HCT116 (cell line): Measurements from ENCODE around the gene MAP3K21. TPM values are rescaled to one million over a fixed set of nuclear protein-coding genes. Genes with fewer than 3 reads are reported as not detected.

Experiments used
- ATAC-seq: fragments of 200-7000 bp; cut with Tn5 transposase; 2 replicates; pipeline ENCODE4 v1.9.1; 2020; ENCODE audit warnings: mild to moderate bottlenecking, moderate library complexity
- BruUV-seq: library from RNA; stranded (reverse); fragments of 400-500 nt; replicated peaks from 2 replicates; lab custom pipeline; 2021; lab: Mats Ljungman, UMichigan
- CTCF ChIA-PET: fragments of 300-600 bp; sonication (Branson Sonifier 250); formaldehyde crosslinking; loops from one replicate; lab custom pipeline; 2021; ENCODE audit warnings: antibody characterized with exemption; lab: Charles Lee
- POLR2A ChIA-PET: fragments of 300-600, 350-600 bp; sonication (Branson Sonifier 250); formaldehyde crosslinking; loops from one replicate; lab custom pipeline; 2021; ENCODE audit warnings: antibody characterized with exemption; lab: Charles Lee
- RAD21 ChIA-PET, 2 experiments: fragments of 300-600 bp; sonication (Branson Sonifier 250); formaldehyde crosslinking; loops; one replicate each; lab custom pipeline; 2023; ENCODE audit warnings: low total read pairs in 2 of 2; ENCODE audit not compliant: uncharacterized antibody in 2 of 2, unreplicated experiment in 2 of 2, low non-redundant PET in 1 of 2; lab: Charles Lee
- DNase-seq: peaks from one replicate; pipeline ENCODE4 v3.0.0-alpha.2; 2010; ENCODE audit warnings: low read depth, low spot score
- H2AFZ ChIP-seq: fragments of 200-600 bp; shearing (Covaris generic), sonication (generic); 2 replicates; pipeline ENCODE4 v1.6.1; 2017; ENCODE audit warnings: low read depth, mixed run types, mixed read lengths, antibody characterized with exemption, low read length; ENCODE audit not compliant: poor library complexity, severe bottlenecking
- H3K27ac ChIP-seq: 2 replicates; pipeline ENCODE4 v1.5.1; 2012; ENCODE audit warnings: low read depth, low read length
- H3K27me3 ChIP-seq: fragments of 200-600 bp; sonication (generic); 2 replicates; pipeline ENCODE4 v1.6.1; 2016; ENCODE audit warnings: mixed run types, low read length, mixed read lengths; ENCODE audit not compliant: insufficient read depth
- H3K36me3 ChIP-seq, 2 experiments: fragments of 200-500 bp in 1 of 2; fragments of 200-600 bp in 1 of 2; sonication (Bioruptor generic) in 1 of 2; sonication (generic) in 1 of 2; 2 replicates each; pipeline versions ENCODE4 v1.5.1 to v1.6.1; 2014 to 2016; ENCODE audit warnings: low read length in 2 of 2, inconsistent platforms in 1 of 2, mixed read lengths in 1 of 2, mixed run types in 1 of 2; ENCODE audit not compliant: insufficient read depth in 2 of 2, control insufficient read depth in 1 of 2
- H3K4me1 ChIP-seq, 2 experiments: fragments of 200-600 bp in 1 of 2; sonication (generic) in 1 of 2; 2 replicates each; pipeline versions ENCODE4 v1.5.1 to v1.6.1; 2012 to 2017; ENCODE audit warnings: low read length in 2 of 2, inconsistent platforms in 1 of 2, mild to moderate bottlenecking in 1 of 2, mixed read lengths in 1 of 2, mixed run types in 1 of 2, moderate library complexity in 1 of 2; ENCODE audit not compliant: insufficient read depth in 2 of 2, control insufficient read depth in 1 of 2
- H3K4me2 ChIP-seq: fragments of 200-600 bp; sonication (generic); 2 replicates; pipeline ENCODE4 v1.6.1; 2017; ENCODE audit warnings: mixed run types, low read length, mixed read lengths
- H3K4me3 ChIP-seq, 2 experiments: fragments of 200-600 bp in 1 of 2; sonication (generic) in 1 of 2; replicated peaks in 1 of 2; 2 replicates each; pipeline ENCODE4 v1.5.1; 2011 to 2016; ENCODE audit warnings: low read length in 2 of 2, control low read depth in 1 of 2, low read depth in 1 of 2, mild to moderate bottlenecking in 1 of 2, mixed read lengths in 1 of 2, mixed run types in 1 of 2
- H3K79me2 ChIP-seq: fragments of 200-600 bp; sonication (generic); 2 replicates; pipeline ENCODE4 v1.6.1; 2017; ENCODE audit warnings: mild to moderate bottlenecking, mixed run types, low read length, moderate library complexity, mixed read lengths; ENCODE audit not compliant: insufficient read depth
- H3K9ac ChIP-seq: fragments of 200-600 bp; sonication (generic); 2 replicates; pipeline ENCODE4 v1.6.1; 2016; ENCODE audit warnings: low read length, mixed read lengths
- H3K9me2 ChIP-seq: fragments of 200-600 bp; sonication (generic), shearing (Covaris generic); 2 replicates; pipeline ENCODE4 v1.6.1; 2017; ENCODE audit warnings: mixed run types, mild to moderate bottlenecking, moderate library complexity; ENCODE audit not compliant: insufficient read depth
- H3K9me3 ChIP-seq, 2 experiments: fragments of 200-500 bp in 1 of 2; fragments of 200-600 bp in 1 of 2; sonication (Bioruptor generic) in 1 of 2; sonication (generic) in 1 of 2; 2 replicates each; pipeline ENCODE4 v1.6.1; 2014 to 2017; ENCODE audit warnings: low read length in 2 of 2, mixed read lengths in 2 of 2, inconsistent platforms in 1 of 2, low read depth in 1 of 2, mild to moderate bottlenecking in 1 of 2, mixed run types in 1 of 2, moderate library complexity in 1 of 2; ENCODE audit not compliant: control insufficient read depth in 1 of 2, insufficient read depth in 1 of 2
- H4K20me1 ChIP-seq: fragments of 200-600 bp; sonication (generic), shearing (Covaris generic); 2 replicates; pipeline ENCODE4 v1.6.1; 2017; ENCODE audit warnings: mixed run types, mild to moderate bottlenecking, moderate library complexity; ENCODE audit not compliant: insufficient read depth
- CEBPB ChIP-seq: IDR thresholded peaks from 2 replicates; pipeline ENCODE4 v1.6.1; 2012; ENCODE audit warnings: low read depth
- ELF1 ChIP-seq: IDR thresholded peaks from 2 replicates; pipeline ENCODE4 v1.6.1; 2012; ENCODE audit warnings: low read depth, borderline replicate concordance
- EZH2 ChIP-seq: fragments of 200-600 bp; sonication (generic); IDR thresholded peaks from 2 replicates; pipeline ENCODE4 v1.6.1; 2017; ENCODE audit warnings: antibody characterized with exemption, mixed run types
- EZH2phosphoT487 ChIP-seq: fragments of 200-600 bp; IDR thresholded peaks from 2 replicates; pipeline ENCODE4 v1.6.1; 2018; ENCODE audit warnings: antibody characterized with exemption, borderline replicate concordance
- POLR2A ChIP-seq: IDR thresholded peaks from 2 replicates; pipeline ENCODE4 v1.7.0; 2011; ENCODE audit warnings: borderline replicate concordance; ENCODE audit not compliant: insufficient read depth, insufficient read length; ENCODE audit errors: extremely low read depth
- POLR2AphosphoS5 ChIP-seq: IDR thresholded peaks from 2 replicates; pipeline ENCODE4 v1.6.1; 2011; ENCODE audit warnings: mild to moderate bottlenecking, low read depth, low read length, moderate library complexity
- RAD21 ChIP-seq: IDR thresholded peaks from 2 replicates; pipeline ENCODE4 v1.6.1; 2012; ENCODE audit warnings: low read depth, mild to moderate bottlenecking
- SIN3A ChIP-seq: IDR thresholded peaks from 2 replicates; pipeline ENCODE4 v1.6.1; 2012; ENCODE audit warnings: low read depth
- SP1 ChIP-seq: IDR thresholded peaks from 2 replicates; pipeline ENCODE4 v1.6.1; 2012; ENCODE audit warnings: low read depth
- SRF ChIP-seq: IDR thresholded peaks from 2 replicates; pipeline ENCODE4 v1.6.1; 2012; ENCODE audit warnings: low read depth
- TCF7L2 ChIP-seq: IDR thresholded peaks from 2 replicates; pipeline ENCODE4 v1.7.0; 2011; ENCODE audit warnings: borderline replicate concordance, inconsistent platforms; ENCODE audit not compliant: insufficient read depth, insufficient read length; ENCODE audit errors: extremely low read depth
- ZNF274 ChIP-seq: fragments of 200-500 bp; sonication (Bioruptor generic); IDR thresholded peaks from 2 replicates; pipeline ENCODE4 v1.6.1; 2014; ENCODE audit warnings: mild to moderate bottlenecking, low read depth, low read length, inconsistent platforms
- intact Hi-C: fragments of 100-400 bp; cut with micrococcal nuclease; formaldehyde crosslinking; loops from 2 replicates; pipeline ENCODE4 v1.10.0; 2022
- total RNA-seq: library from RNA; stranded (reverse); gene quantifications from one replicate; pipeline ENCODE4 v1.2.1, GENCODE V29; 2021; ENCODE audit not compliant: unreplicated experiment
- TF ChIP-seq, protein P1 (sequence below): IDR thresholded peaks from 2 replicates; pipeline ENCODE4 v1.6.1; 2012; ENCODE audit warnings: low read depth
- TF ChIP-seq, protein P2 (sequence below): IDR thresholded peaks from 2 replicates; pipeline ENCODE4 v1.6.1; 2011; ENCODE audit warnings: mild to moderate bottlenecking, low read length, moderate library complexity; ENCODE audit not compliant: insufficient replicate concordance; ENCODE audit errors: extremely low read depth
- TF ChIP-seq, protein P3 (sequence below): IDR thresholded peaks from 2 replicates; pipeline ENCODE4 v1.6.1; 2012

The MAP3K21 gene
- total RNA-seq, 1 experiment from 2014 or later, result 19.1 TPM

DNA sequence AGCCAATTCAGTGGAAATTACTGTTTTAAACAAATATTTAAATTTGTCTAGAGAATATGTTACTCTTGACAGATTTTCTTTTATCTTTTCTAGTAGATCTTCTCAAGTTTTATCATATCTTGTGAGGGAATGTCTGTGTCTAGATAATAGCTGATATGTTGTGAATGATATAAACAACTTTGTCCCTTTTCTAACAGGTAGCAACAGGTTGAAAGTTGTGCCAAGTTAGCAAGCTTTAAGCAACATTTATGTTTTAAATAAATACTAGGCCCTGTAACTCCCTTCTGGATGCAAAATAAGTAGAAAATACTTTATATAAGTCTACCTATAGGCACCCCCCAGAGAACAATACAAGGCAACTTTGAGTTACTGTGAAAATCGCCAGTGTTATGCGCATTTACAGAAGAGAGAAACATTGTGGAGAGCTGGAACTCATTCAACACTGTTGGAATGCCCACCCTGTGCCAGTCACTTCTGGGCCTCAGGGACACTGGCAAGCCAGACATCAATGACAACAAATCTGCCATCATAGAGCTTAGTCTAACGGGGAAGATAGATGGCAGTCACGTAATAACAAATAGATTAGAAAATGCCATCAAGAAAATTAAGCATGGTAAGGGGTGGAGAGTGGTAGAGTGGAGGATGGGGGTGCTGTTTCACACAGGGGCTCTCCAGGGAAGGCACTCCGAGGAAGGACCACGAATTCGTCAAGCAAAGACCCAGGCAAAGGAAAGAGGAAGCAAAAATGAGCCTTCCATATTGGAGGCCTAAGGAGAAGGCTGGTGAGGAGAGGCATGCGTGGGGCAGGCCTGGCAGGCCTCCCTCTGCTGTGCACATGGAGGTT is 4.4 kb downstream of the MAP3K21 start:
- TF ChIP-seq SIN3A (no peak), POLR2A (no peak), CEBPB (no peak), EZH2 (no peak), ELF1 (no peak), POLR2AphosphoS5 (no peak), ZNF274 (no peak), TCF7L2 (no peak), SP1 (no peak), SRF (no peak), RAD21 (no peak), EZH2phosphoT487 (no peak)
- TF ChIP-seq, protein P1, sequence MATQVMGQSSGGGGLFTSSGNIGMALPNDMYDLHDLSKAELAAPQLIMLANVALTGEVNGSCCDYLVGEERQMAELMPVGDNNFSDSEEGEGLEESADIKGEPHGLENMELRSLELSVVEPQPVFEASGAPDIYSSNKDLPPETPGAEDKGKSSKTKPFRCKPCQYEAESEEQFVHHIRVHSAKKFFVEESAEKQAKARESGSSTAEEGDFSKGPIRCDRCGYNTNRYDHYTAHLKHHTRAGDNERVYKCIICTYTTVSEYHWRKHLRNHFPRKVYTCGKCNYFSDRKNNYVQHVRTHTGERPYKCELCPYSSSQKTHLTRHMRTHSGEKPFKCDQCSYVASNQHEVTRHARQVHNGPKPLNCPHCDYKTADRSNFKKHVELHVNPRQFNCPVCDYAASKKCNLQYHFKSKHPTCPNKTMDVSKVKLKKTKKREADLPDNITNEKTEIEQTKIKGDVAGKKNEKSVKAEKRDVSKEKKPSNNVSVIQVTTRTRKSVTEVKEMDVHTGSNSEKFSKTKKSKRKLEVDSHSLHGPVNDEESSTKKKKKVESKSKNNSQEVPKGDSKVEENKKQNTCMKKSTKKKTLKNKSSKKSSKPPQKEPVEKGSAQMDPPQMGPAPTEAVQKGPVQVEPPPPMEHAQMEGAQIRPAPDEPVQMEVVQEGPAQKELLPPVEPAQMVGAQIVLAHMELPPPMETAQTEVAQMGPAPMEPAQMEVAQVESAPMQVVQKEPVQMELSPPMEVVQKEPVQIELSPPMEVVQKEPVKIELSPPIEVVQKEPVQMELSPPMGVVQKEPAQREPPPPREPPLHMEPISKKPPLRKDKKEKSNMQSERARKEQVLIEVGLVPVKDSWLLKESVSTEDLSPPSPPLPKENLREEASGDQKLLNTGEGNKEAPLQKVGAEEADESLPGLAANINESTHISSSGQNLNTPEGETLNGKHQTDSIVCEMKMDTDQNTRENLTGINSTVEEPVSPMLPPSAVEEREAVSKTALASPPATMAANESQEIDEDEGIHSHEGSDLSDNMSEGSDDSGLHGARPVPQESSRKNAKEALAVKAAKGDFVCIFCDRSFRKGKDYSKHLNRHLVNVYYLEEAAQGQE, result no peak
- TF ChIP-seq, protein P2, sequence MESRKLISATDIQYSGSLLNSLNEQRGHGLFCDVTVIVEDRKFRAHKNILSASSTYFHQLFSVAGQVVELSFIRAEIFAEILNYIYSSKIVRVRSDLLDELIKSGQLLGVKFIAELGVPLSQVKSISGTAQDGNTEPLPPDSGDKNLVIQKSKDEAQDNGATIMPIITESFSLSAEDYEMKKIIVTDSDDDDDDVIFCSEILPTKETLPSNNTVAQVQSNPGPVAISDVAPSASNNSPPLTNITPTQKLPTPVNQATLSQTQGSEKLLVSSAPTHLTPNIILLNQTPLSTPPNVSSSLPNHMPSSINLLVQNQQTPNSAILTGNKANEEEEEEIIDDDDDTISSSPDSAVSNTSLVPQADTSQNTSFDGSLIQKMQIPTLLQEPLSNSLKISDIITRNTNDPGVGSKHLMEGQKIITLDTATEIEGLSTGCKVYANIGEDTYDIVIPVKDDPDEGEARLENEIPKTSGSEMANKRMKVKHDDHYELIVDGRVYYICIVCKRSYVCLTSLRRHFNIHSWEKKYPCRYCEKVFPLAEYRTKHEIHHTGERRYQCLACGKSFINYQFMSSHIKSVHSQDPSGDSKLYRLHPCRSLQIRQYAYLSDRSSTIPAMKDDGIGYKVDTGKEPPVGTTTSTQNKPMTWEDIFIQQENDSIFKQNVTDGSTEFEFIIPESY, result no peak
- TF ChIP-seq, protein P3, sequence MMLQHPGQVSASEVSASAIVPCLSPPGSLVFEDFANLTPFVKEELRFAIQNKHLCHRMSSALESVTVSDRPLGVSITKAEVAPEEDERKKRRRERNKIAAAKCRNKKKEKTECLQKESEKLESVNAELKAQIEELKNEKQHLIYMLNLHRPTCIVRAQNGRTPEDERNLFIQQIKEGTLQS, result no peak
- RAD21 ChIA-PET, result no interaction called here

More for the DNA sequence above, 4.4 kb downstream of the MAP3K21 start:
- Histone ChIP-seq H3K27me3 (no peaks in the 10 kb centered on the region), H3K27ac (no peak overlapping the region), H2AFZ (no peak overlapping the region), H3K79me2 (peaks cover 82% of the 10 kb centered on the region), H3K9me3 (no peaks in the 10 kb centered on the region), H4K20me1 (0 out of 2 replicates have a peak, but pooled peaks cover 6% of the 10 kb centered on the region), H3K4me2 (no peak overlapping the region), H3K4me1 (peaks cover 6 to 15% of the 10 kb centered on the region in 2 experiments; a peak in 3 of 4 replicates), H3K9ac (no peak overlapping the region), H3K4me3 (no peak overlapping the region), H3K9me2 (no peaks in the 10 kb centered on the region), H3K36me3 (no peaks in the 10 kb centered on the region)
- DNase-seq (no peak), ATAC-seq (no peak)
- BruUV-seq, result no TSS peak
- POLR2A ChIA-PET, result interaction anchor here (0.6 kb wide), 1 partner anchor 11 kb away, joined by 6 read pairs; no protein-coding TSS in a partner anchor
- CTCF ChIA-PET, result no interaction called here
- intact Hi-C loops, result no loop called here
